ENCODE results near the gene HEPHL1.
"Not testable (repeated sequence)": the region's sequence is repeated elsewhere in the genome, so short reads cannot be mapped to it uniquely, and the experiment has no call there.

The HEPHL1 gene

GRCh38 chr11:94150056-94150455 is 128.9 kb downstream of the HEPHL1 start:
- DNase-seq (ENCODE audit: low spot score) = no peak

GRCh38 chr11:94150704-94151685 is 129.8 kb downstream of the HEPHL1 start:
- no peak for DNase-seq (ENCODE audit: low spot score)

- DNase-seq (ENCODE audit: low spot score) = peak; percentile 82
These were observed 130.9 kb downstream of the HEPHL1 start for GRCh38 chr11:94151903-94152677.

GRCh38 chr11:94152678-94153065 is 131.5 kb downstream of the HEPHL1 start:
- no peak for DNase-seq (ENCODE audit: low spot score)

- DNase-seq (ENCODE audit: low spot score) = no peak
These were observed 132.2 kb downstream of the HEPHL1 start for GRCh38 chr11:94153320-94153719.

- no peak for DNase-seq (ENCODE audit: low spot score)
These were observed 133.1 kb downstream of the HEPHL1 start for GRCh38 chr11:94154095-94154856.

- not testable (repeated sequence) for DNase-seq (ENCODE audit: low spot score)
These were observed 136.2 kb downstream of the HEPHL1 start for GRCh38 chr11:94157339-94157738.
